H9 (cell line): ENCODE data around the gene SLC48A1. TPM values are rescaled to one million over a fixed set of nuclear protein-coding genes. Genes with fewer than 3 reads are reported as not detected.

Experiments used
- DNase-seq: peaks from one replicate; pipeline ENCODE4 v3.0.0-alpha.2; 2017
- H2AFZ ChIP-seq: one replicate; pipeline ENCODE4 v1.6.1; 2013; ENCODE audit warnings: mild to moderate bottlenecking, low read length, control low read depth, moderate library complexity
- H2AK5ac ChIP-seq: 2 replicates; pipeline ENCODE4 v1.6.1; 2013; ENCODE audit warnings: low read length, control low read depth, mixed read lengths; ENCODE audit not compliant: insufficient read length
- H2BK120ac ChIP-seq: one replicate; pipeline ENCODE4 v1.6.1; 2013; ENCODE audit warnings: low read depth, mild to moderate bottlenecking, low read length, control low read depth, inconsistent platforms; ENCODE audit not compliant: poor library complexity, severe bottlenecking
- H2BK12ac ChIP-seq: 2 replicates; pipeline ENCODE4 v1.6.1; 2013; ENCODE audit warnings: low read length, control low read depth, mixed read lengths, low read depth; ENCODE audit not compliant: insufficient read length
- H2BK15ac ChIP-seq: 2 replicates; pipeline ENCODE4 v1.6.1; 2013; ENCODE audit warnings: low read depth, low read length, control low read depth
- H2BK20ac ChIP-seq: one replicate; pipeline ENCODE4 v1.6.1; 2013; ENCODE audit warnings: low read depth, mild to moderate bottlenecking, low read length, control low read depth, inconsistent platforms; ENCODE audit not compliant: poor library complexity, severe bottlenecking
- H2BK5ac ChIP-seq: 2 replicates; pipeline ENCODE4 v1.6.1; 2013; ENCODE audit warnings: low read length, control low read depth, mixed read lengths; ENCODE audit not compliant: insufficient read length
- H3K14ac ChIP-seq: 2 replicates; pipeline ENCODE4 v1.6.1; 2013; ENCODE audit warnings: low read length, control low read depth; ENCODE audit not compliant: insufficient read depth
- H3K18ac ChIP-seq: 2 replicates; pipeline ENCODE4 v1.6.1; 2013; ENCODE audit warnings: low read depth, mild to moderate bottlenecking, mixed read lengths, low read length, control low read depth; ENCODE audit not compliant: insufficient read length
- H3K23ac ChIP-seq: 2 replicates; pipeline ENCODE4 v1.6.1; 2013; ENCODE audit warnings: low read length, control low read depth, mixed read lengths, low read depth; ENCODE audit not compliant: insufficient read length
- H3K23me2 ChIP-seq: 2 replicates; pipeline ENCODE4 v1.6.1; 2013; ENCODE audit warnings: low read depth, mild to moderate bottlenecking, mixed read lengths, low read length, control low read depth; ENCODE audit not compliant: insufficient read length, poor library complexity, severe bottlenecking
- H3K27ac ChIP-seq: 2 replicates; pipeline ENCODE4 v1.5.1; 2013; ENCODE audit warnings: low read length, control low read depth, mixed read lengths, low read depth; ENCODE audit not compliant: insufficient read length
- H3K27me3 ChIP-seq: 2 replicates; pipeline ENCODE4 v1.6.1; 2013; ENCODE audit warnings: low read length, control low read depth, inconsistent platforms; ENCODE audit not compliant: insufficient read depth
- H3K4ac ChIP-seq: 2 replicates; pipeline ENCODE4 v1.6.1; 2013; ENCODE audit warnings: low read depth, mild to moderate bottlenecking, control low read depth, inconsistent platforms, low read length, moderate library complexity
- H3K4me1 ChIP-seq: 2 replicates; pipeline ENCODE4 v1.6.1; 2013; ENCODE audit warnings: low read length, control low read depth, inconsistent platforms; ENCODE audit not compliant: insufficient read depth
- H3K4me2 ChIP-seq: 2 replicates; pipeline ENCODE4 v1.6.1; 2013; ENCODE audit warnings: low read length, control low read depth, mixed read lengths; ENCODE audit not compliant: insufficient read length, insufficient read depth
- H3K56ac ChIP-seq: 2 replicates; pipeline ENCODE4 v1.6.1; 2013; ENCODE audit warnings: low read depth, mild to moderate bottlenecking, mixed read lengths, low read length, control low read depth; ENCODE audit not compliant: insufficient read length
- H3K79me1 ChIP-seq: 2 replicates; pipeline ENCODE4 v1.6.1; 2013; ENCODE audit warnings: low read depth, mild to moderate bottlenecking, moderate library complexity, low read length, control low read depth, inconsistent platforms; ENCODE audit not compliant: insufficient read depth, poor library complexity, severe bottlenecking
- H3K79me2 ChIP-seq: 2 replicates; pipeline ENCODE4 v1.6.1; 2013; ENCODE audit warnings: low read length, control low read depth, inconsistent platforms; ENCODE audit not compliant: insufficient read depth
- H3K9ac ChIP-seq: 2 replicates; pipeline ENCODE4 v1.6.1; 2013; ENCODE audit warnings: low read length, control low read depth, mixed read lengths; ENCODE audit not compliant: insufficient read length; ENCODE audit errors: extremely low read depth
- H3K9me3 ChIP-seq: one replicate; pipeline ENCODE4 v1.6.1; 2013; ENCODE audit warnings: low read depth, low read length, inconsistent platforms; ENCODE audit not compliant: control insufficient read depth
- H3T11ph ChIP-seq: one replicate; pipeline ENCODE4 v1.6.1; 2013; ENCODE audit warnings: mild to moderate bottlenecking, low read length, control low read depth, inconsistent platforms
- H4K20me1 ChIP-seq: one replicate; pipeline ENCODE4 v1.6.1; 2013; ENCODE audit not compliant: control insufficient read depth, insufficient read length, insufficient read depth
- H4K5ac ChIP-seq: 2 replicates; pipeline ENCODE4 v1.6.1; 2013; ENCODE audit warnings: low read depth, mild to moderate bottlenecking, mixed read lengths, low read length, control low read depth; ENCODE audit not compliant: insufficient read length
- H4K8ac ChIP-seq: replicated peaks from 2 replicates; pipeline ENCODE4 v1.6.1; 2013; ENCODE audit warnings: low read length, control low read depth, mixed read lengths, low read depth; ENCODE audit not compliant: insufficient read length
- H4K91ac ChIP-seq: 2 replicates; pipeline ENCODE4 v1.6.1; 2013; ENCODE audit warnings: low read depth, mild to moderate bottlenecking, moderate library complexity, mixed read lengths, low read length, control low read depth; ENCODE audit not compliant: insufficient read length
- H3K27ac Mint-ChIP-seq, 3 experiments: 2 replicates in 2 of 3; 3 replicates in 1 of 3; pipeline ENCODE4 v1.8.0; 2020 to 2021; ENCODE audit warnings: mixed read lengths in 3 of 3, mild to moderate bottlenecking in 1 of 3, moderate library complexity in 1 of 3
- H3K27me3 Mint-ChIP-seq: 2 replicates; pipeline ENCODE4 v1.8.0; 2021; ENCODE audit warnings: low read depth, mild to moderate bottlenecking, moderate library complexity, mixed read lengths
- H3K36me3 Mint-ChIP-seq, 3 experiments: 2 replicates in 2 of 3; 3 replicates in 1 of 3; pipeline ENCODE4 v1.8.0; 2020 to 2021; ENCODE audit warnings: low read depth in 3 of 3, mixed read lengths in 3 of 3; ENCODE audit not compliant: insufficient read depth in 1 of 3
- H3K4me1 Mint-ChIP-seq, 2 experiments: 2 replicates each; pipeline ENCODE4 v1.8.0; 2020; ENCODE audit warnings: mixed read lengths in 2 of 2
- H3K4me3 Mint-ChIP-seq, 2 experiments: 2 replicates in 1 of 2; 3 replicates in 1 of 2; pipeline ENCODE4 v1.8.0; 2020 to 2021; ENCODE audit warnings: mild to moderate bottlenecking in 2 of 2, mixed read lengths in 2 of 2, moderate library complexity in 1 of 2
- H3K9me3 Mint-ChIP-seq, 2 experiments: 2 replicates in 1 of 2; 3 replicates in 1 of 2; pipeline ENCODE4 v1.8.0; 2020; ENCODE audit warnings: mild to moderate bottlenecking in 2 of 2, mixed read lengths in 2 of 2, moderate library complexity in 1 of 2
- WGBS: extraction: QIAGEN DNeasy Blood & Tissue Kit; methylation state at CpG from one replicate; pipeline ENCODE4 v1.1.7; 2013; ENCODE audit warnings: missing lambda C conversion rate, low lambda C conversion rate, mixed read lengths; ENCODE audit not compliant: insufficient read length; ENCODE audit errors: extremely low coverage; 5-methylcytosine and 5-hydroxymethylcytosine counted together
- total RNA-seq: library from RNA; stranded (reverse); gene quantifications from 2 replicates; pipeline ENCODE4 v1.2.1, GENCODE V29; 2021
- TF ChIP-seq, protein P1 (sequence below): fragments of 200-600 bp; sonication (generic); conservative IDR thresholded peaks from 3 replicates; pipeline ENCODE4 v1.8.0; 2021; ENCODE audit warnings: antibody characterized with exemption, mild to moderate bottlenecking

SLC48A1 gene
- total RNA-seq, 1 experiment from 2014 or later: 10.6 TPM

DNA sequence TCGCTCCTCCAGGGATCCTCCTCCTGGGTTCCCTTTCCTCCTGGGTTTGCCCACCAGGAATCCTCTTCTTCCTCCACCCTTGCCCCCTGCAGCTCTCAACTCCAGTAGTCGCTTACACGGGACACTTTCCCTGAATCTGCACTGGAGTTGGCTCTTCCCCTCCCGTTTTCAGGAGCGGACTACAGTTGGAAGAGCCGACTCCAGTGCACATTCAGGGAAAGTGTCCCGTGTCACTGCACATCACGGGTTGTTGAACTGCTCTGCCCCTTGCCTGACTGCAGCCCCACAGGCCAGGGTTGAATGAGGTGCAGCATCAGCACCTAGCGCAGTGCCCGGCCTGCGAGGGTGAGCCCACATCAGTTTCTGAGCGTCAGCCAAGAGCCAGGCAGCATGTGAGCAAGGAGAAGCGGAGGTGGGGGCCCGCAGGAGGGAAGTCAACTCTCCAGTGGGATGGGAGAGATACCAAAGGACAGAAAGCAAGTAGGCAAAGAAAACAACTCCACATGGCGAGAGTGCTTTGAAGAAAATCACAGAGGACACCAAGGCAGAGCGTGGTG is 27.5 kb upstream of the SLC48A1 start:
- Histone ChIP-seq H2BK120ac (no peak overlapping the region), H4K91ac (no peak overlapping the region), H3K23me2 (no peaks in the 10 kb centered on the region), H3K79me1 (no peaks in the 10 kb centered on the region), H3K79me2 (no peaks in the 10 kb centered on the region), H3K23ac (no peak overlapping the region), H3T11ph (no peak overlapping the region), H3K4me1 (peaks cover 4% of the 10 kb centered on the region; the same call in 1 of the 2 replicates), H4K20me1 (no peaks in the 10 kb centered on the region), H3K9ac (no peak overlapping the region), H3K27me3 (no peaks in the 10 kb centered on the region), H2AK5ac (no peak overlapping the region), H3K9me3 (no peaks in the 10 kb centered on the region), H2BK5ac (no peak overlapping the region), H4K5ac (no peak overlapping the region), H3K4ac (no peak overlapping the region), H3K18ac (no peak overlapping the region), H3K27ac (no peak overlapping the region), H3K14ac (no peak overlapping the region), H2BK12ac (no peak overlapping the region), H2AFZ (no peak overlapping the region), H3K4me2 (no peak overlapping the region), H2BK15ac (no peak overlapping the region), H4K8ac (no peak overlapping the region), H2BK20ac (no peak overlapping the region), H3K56ac (no peak overlapping the region)
- peaks cover 26 to 33% of the 10 kb centered on the region in 2 experiments for H3K4me1 Mint-ChIP-seq
- TF ChIP-seq, protein P1, sequence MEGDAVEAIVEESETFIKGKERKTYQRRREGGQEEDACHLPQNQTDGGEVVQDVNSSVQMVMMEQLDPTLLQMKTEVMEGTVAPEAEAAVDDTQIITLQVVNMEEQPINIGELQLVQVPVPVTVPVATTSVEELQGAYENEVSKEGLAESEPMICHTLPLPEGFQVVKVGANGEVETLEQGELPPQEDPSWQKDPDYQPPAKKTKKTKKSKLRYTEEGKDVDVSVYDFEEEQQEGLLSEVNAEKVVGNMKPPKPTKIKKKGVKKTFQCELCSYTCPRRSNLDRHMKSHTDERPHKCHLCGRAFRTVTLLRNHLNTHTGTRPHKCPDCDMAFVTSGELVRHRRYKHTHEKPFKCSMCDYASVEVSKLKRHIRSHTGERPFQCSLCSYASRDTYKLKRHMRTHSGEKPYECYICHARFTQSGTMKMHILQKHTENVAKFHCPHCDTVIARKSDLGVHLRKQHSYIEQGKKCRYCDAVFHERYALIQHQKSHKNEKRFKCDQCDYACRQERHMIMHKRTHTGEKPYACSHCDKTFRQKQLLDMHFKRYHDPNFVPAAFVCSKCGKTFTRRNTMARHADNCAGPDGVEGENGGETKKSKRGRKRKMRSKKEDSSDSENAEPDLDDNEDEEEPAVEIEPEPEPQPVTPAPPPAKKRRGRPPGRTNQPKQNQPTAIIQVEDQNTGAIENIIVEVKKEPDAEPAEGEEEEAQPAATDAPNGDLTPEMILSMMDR: no peak
- peak overlapping the region in 1 of 3 experiments; percentile 3; a peak in 2 of 7 replicates for H3K27ac Mint-ChIP-seq
- H3K9me3 Mint-ChIP-seq: no peaks in the 10 kb centered on the region
- WGBS: no CpG with 5 or more reads among the region's 16 CpGs
- no peak overlapping the region; a peak in 1 of 5 replicates for H3K4me3 Mint-ChIP-seq
- peaks cover 0 to 10% (median 2%) of the 10 kb centered on the region in 3 experiments; a peak in 4 of 7 replicates for H3K36me3 Mint-ChIP-seq
- no peak for DNase-seq
- peaks cover 7% of the 10 kb centered on the region for H3K27me3 Mint-ChIP-seq
